ENCODE results near the gene GNG13.
"Not testable (repeated sequence)": the region's sequence is repeated elsewhere in the genome, so short reads cannot be mapped to it uniquely, and the experiment has no call there.

Gene GNG13

GRCh38 chr16:831571-832413, 31.3 kb upstream of the GNG13 start:
- DNase-seq = no peak

- no peak for DNase-seq
These were observed 30.5 kb upstream of the GNG13 start for GRCh38 chr16:830871-831570.

GRCh38 chr16:830107-830870, 29.8 kb upstream of the GNG13 start:
- no peak for DNase-seq

- no peak for DNase-seq
These were observed 28.4 kb upstream of the GNG13 start for GRCh38 chr16:828891-829290.

GRCh38 chr16:827513-827912, 27.0 kb upstream of the GNG13 start:
- no peak for DNase-seq

- no peak for DNase-seq
These were observed 25.0 kb upstream of the GNG13 start for GRCh38 chr16:825341-826061.

GRCh38 chr16:824601-825000, 24.1 kb upstream of the GNG13 start:
- no peak for DNase-seq

- no peak for DNase-seq
These were observed 23.7 kb upstream of the GNG13 start for GRCh38 chr16:824194-824593.

GRCh38 chr16:822909-823297, 22.4 kb upstream of the GNG13 start:
- no peak for DNase-seq

- DNase-seq = no peak
These were observed 21.8 kb upstream of the GNG13 start for GRCh38 chr16:822174-822908.

GRCh38 chr16:821751-822150, 21.2 kb upstream of the GNG13 start:
- no peak for DNase-seq

- no peak for DNase-seq
These were observed 20.2 kb upstream of the GNG13 start for GRCh38 chr16:820748-821147.

- DNase-seq = not testable (repeated sequence)
These were observed 19.5 kb upstream of the GNG13 start for GRCh38 chr16:820044-820408.

GRCh38 chr16:819336-820043, 19.0 kb upstream of the GNG13 start:
- DNase-seq = peak in 3 of 5 experiments; percentile 14 to 95 (median 51)

GRCh38 chr16:818592-818991, 18.1 kb upstream of the GNG13 start:
- no peak for DNase-seq

GRCh38 chr16:818132-818531, 17.6 kb upstream of the GNG13 start:
- no peak for DNase-seq

GRCh38 chr16:817001-817906, 16.7 kb upstream of the GNG13 start:
- no peak for DNase-seq

- DNase-seq = no peak
These were observed 15.3 kb upstream of the GNG13 start for GRCh38 chr16:815861-816260.

- no peak for DNase-seq
These were observed 14.4 kb upstream of the GNG13 start for GRCh38 chr16:814974-815373.

GRCh38 chr16:813916-814412, 13.4 kb upstream of the GNG13 start:
- no peak for DNase-seq
